A673 (cell line): ENCODE data around the gene MAP2K5. TPM values are rescaled to one million over a fixed set of nuclear protein-coding genes. Genes with fewer than 3 reads are reported as not detected.

Experiments
- BruUV-seq: library from RNA; stranded (reverse); fragments of 400-500 nt; replicated peaks from 2 replicates; lab custom pipeline; 2021; lab: Mats Ljungman, UMichigan
- CTCF ChIA-PET: fragments of 300-600 bp; sonication (Branson Sonifier 250); formaldehyde crosslinking; loops from one replicate; lab custom pipeline; 2022; ENCODE audit warnings: antibody characterized with exemption; lab: Charles Lee
- POLR2A ChIA-PET: fragments of 300-600 bp; sonication (Branson Sonifier 250); formaldehyde crosslinking; loops from one replicate; lab custom pipeline; 2022; ENCODE audit warnings: antibody characterized with exemption; ENCODE audit not compliant: low non-redundant PET; lab: Charles Lee
- DNase-seq: peaks from one replicate; pipeline ENCODE4 v3.0.0-alpha.2; 2015; ENCODE audit warnings: low spot score
- H3K27ac ChIP-seq: fragments of 200-600 bp; sonication (generic); 2 replicates; pipeline ENCODE4 v1.5.1; 2016; ENCODE audit warnings: mixed run types, low read depth, mild to moderate bottlenecking, mixed read lengths, antibody characterized with exemption, low read length; ENCODE audit not compliant: poor library complexity, severe bottlenecking
- H3K27me3 ChIP-seq: fragments of 200-600 bp; sonication (generic); replicated peaks from 2 replicates; pipeline ENCODE4 v1.6.1; 2017; ENCODE audit warnings: mixed run types, low read depth, mild to moderate bottlenecking, mixed read lengths, antibody characterized with exemption, low read length; ENCODE audit not compliant: insufficient read depth, poor library complexity
- H3K36me3 ChIP-seq: fragments of 200-600 bp; sonication (generic); 2 replicates; pipeline ENCODE4 v1.6.1; 2016; ENCODE audit warnings: mixed run types, mild to moderate bottlenecking, mixed read lengths, antibody characterized with exemption, low read length; ENCODE audit not compliant: insufficient read depth, poor library complexity, severe bottlenecking
- H3K4me1 ChIP-seq: fragments of 200-600 bp; sonication (generic); 2 replicates; pipeline ENCODE4 v1.6.1; 2017; ENCODE audit warnings: mixed run types, mild to moderate bottlenecking, mixed read lengths, antibody characterized with exemption, low read length; ENCODE audit not compliant: insufficient read depth, poor library complexity, severe bottlenecking
- H3K4me3 ChIP-seq: fragments of 200-600 bp; sonication (generic); 2 replicates; pipeline ENCODE4 v1.5.1; 2016; ENCODE audit warnings: low read depth, mixed run types, mild to moderate bottlenecking, mixed read lengths, low read length; ENCODE audit not compliant: poor library complexity, severe bottlenecking
- H3K9me3 ChIP-seq: fragments of 200-600 bp; sonication (generic); 2 replicates; pipeline ENCODE4 v1.6.1; 2016; ENCODE audit warnings: mixed run types, low read depth, mild to moderate bottlenecking, mixed read lengths, antibody characterized with exemption, low read length; ENCODE audit not compliant: poor library complexity, severe bottlenecking
- EZH2 ChIP-seq: fragments of 200-600 bp; sonication (generic); IDR thresholded peaks from 2 replicates; pipeline ENCODE4 v1.6.1; 2017; ENCODE audit warnings: borderline replicate concordance, low read depth, mild to moderate bottlenecking, mixed read lengths, antibody characterized with exemption, low read length; ENCODE audit not compliant: poor library complexity, severe bottlenecking
- intact Hi-C: fragments of 100-400 bp; cut with micrococcal nuclease; formaldehyde crosslinking; loops from one replicate; pipeline ENCODE4 v1.10.0; 2022; ENCODE audit not compliant: unreplicated experiment
- total RNA-seq: library from RNA; stranded (reverse); gene quantifications from 2 replicates; pipeline ENCODE4 v1.2.3, GENCODE V29; 2021
- TF ChIP-seq, protein P1 (sequence below): fragments of 300-800, 200-600 bp; sonication (generic); conservative IDR thresholded peaks from 2 replicates; pipeline ENCODE4 v1.5.1; 2017; ENCODE audit warnings: low read depth, mild to moderate bottlenecking, antibody characterized with exemption, low read length, moderate library complexity, mixed read lengths

MAP2K5 gene
- total RNA-seq, 1 experiment from 2014 or later = 62.8 TPM

DNA sequence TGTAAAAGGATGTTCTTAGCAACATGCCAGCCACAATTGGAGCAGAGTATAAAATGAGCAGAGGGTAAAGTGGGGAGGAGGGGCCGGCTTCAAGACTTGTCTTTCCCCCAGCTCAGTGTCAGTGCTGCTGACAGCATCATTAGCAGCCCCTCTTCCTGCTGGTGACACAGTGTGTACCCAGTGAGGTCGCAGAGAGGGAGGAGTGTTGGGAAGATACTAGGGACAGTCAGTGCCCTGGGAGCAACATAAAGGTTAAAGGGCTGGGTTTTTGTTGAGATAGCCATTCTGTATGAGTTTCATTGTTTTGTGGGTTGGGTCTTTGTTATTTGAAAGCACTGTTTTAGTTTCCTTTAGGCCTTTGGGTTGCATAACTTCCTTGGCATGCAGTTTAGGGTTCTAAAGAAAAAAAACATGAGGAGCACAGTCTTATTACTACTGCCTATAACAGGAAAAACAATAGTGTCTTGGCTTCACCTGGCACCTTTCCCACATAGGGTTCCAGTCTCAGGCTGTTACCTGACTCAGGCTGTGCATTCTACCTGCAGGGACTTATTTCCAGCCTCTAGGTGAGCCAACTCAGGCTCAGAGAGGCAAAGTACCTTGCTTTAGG, 188.7 kb downstream of the MAP2K5 start:
- DNase-seq = no peak
- no peak for TF ChIP-seq EZH2
- TF ChIP-seq, protein P1, sequence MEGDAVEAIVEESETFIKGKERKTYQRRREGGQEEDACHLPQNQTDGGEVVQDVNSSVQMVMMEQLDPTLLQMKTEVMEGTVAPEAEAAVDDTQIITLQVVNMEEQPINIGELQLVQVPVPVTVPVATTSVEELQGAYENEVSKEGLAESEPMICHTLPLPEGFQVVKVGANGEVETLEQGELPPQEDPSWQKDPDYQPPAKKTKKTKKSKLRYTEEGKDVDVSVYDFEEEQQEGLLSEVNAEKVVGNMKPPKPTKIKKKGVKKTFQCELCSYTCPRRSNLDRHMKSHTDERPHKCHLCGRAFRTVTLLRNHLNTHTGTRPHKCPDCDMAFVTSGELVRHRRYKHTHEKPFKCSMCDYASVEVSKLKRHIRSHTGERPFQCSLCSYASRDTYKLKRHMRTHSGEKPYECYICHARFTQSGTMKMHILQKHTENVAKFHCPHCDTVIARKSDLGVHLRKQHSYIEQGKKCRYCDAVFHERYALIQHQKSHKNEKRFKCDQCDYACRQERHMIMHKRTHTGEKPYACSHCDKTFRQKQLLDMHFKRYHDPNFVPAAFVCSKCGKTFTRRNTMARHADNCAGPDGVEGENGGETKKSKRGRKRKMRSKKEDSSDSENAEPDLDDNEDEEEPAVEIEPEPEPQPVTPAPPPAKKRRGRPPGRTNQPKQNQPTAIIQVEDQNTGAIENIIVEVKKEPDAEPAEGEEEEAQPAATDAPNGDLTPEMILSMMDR = no peak
- no peak overlapping the region for H3K4me3 ChIP-seq
- no peaks in the 10 kb centered on the region for H3K27me3 ChIP-seq
- H3K27ac ChIP-seq = no peak overlapping the region
- ChIA-PET CTCF (no interaction called here), POLR2A (no interaction called here)
- no peaks in the 10 kb centered on the region for H3K9me3 ChIP-seq
- BruUV-seq = no TSS peak
- H3K36me3 ChIP-seq = no peaks in the 10 kb centered on the region
- intact Hi-C loops = no loop called here
- H3K4me1 ChIP-seq = peaks cover 5% of the 10 kb centered on the region

DNA sequence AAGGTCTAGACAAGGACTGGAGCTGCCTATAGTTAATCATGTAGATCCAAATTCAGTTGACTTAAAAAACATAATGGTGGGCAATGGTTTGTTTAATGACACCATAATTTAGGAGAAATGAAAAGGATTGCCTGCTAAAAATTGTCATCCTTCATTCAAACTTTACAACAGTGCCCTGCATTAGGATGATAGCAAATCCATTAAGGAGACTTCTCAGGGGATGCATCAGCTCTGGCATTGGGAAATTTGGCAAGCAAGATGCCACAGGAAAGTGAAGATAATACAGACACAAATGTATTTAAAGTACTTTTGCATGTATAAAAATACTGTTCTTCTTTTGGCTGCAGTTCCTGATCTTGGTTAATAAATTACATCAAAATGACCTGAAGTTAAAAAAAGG, 189.7 kb downstream of the MAP2K5 start:
- TF ChIP-seq, protein P1 = no peak
- TF ChIP-seq EZH2 = no peak
- DNase-seq = no peak
- no peak overlapping the region for H3K4me3 ChIP-seq
- no peak overlapping the region for H3K27ac ChIP-seq
- no peaks in the 10 kb centered on the region for H3K9me3 ChIP-seq
- ChIA-PET CTCF (no interaction called here), POLR2A (no interaction called here)
- no TSS peak for BruUV-seq
- H3K27me3 ChIP-seq = no peaks in the 10 kb centered on the region
- H3K36me3 ChIP-seq = no peaks in the 10 kb centered on the region
- H3K4me1 ChIP-seq = peaks cover 5% of the 10 kb centered on the region
- intact Hi-C loops = no loop called here

DNA sequence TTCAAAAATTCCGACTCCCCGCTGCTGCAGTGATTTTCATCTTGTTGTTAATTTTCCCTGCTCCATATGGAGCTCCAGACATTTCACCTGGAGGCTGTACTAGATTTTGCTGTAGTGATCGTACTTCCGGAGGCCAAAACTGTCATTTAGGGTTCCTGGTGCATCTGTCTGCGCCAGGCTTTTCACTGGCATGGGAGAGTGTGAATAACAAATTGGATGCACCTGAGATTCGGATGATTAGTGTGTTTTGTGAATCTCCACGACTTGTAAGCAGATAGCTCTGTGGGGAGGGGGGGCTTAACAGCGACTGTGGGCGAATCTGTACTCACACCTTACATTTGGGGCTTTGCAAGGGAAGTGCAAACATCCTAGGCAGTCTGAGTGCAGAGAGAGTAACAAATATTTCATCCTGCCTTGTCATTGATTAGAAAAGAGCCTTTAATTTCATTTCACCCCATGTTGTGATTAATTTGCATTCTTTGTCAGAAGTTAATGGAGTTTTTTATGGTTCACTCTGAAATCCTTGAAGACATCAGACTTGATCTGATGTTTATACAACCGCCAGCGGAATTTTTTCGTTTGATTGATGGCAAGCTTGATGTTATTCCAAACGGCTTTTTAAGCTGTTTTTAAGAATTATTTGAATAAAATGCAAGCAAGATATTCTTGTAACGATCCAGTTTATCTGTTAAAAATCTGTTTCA, 190.3 kb downstream of the MAP2K5 start:
- Histone ChIP-seq H3K27me3 (no peaks in the 10 kb centered on the region), H3K36me3 (no peaks in the 10 kb centered on the region), H3K4me3 (no peak overlapping the region), H3K27ac (no peak overlapping the region), H3K9me3 (no peaks in the 10 kb centered on the region), H3K4me1 (peaks cover 5% of the 10 kb centered on the region)
- intact Hi-C loops = no loop called here
- POLR2A ChIA-PET = no interaction called here
- no peak for TF ChIP-seq EZH2
- TF ChIP-seq, protein P1 = no peak
- no TSS peak for BruUV-seq
- CTCF ChIA-PET = no interaction called here
- no peak for DNase-seq
